Vagina (tissue), 2 donors: ENCODE data around the gene TAOK2.

ENCODE experiments used
- CTCF ChIP-seq, 3 experiments: fragments of 450-650 bp in 2 of 3; fragments of 200-600 bp in 1 of 3; sonication (generic) in 1 of 3; IDR thresholded peaks; one replicate each; pipeline ENCODE4 v1.5.1; 2017 to 2019; ENCODE audit warnings: antibody characterized with exemption in 3 of 3, mild to moderate bottlenecking in 2 of 3, moderate library complexity in 2 of 3
- POLR2A ChIP-seq, 2 donors: fragments of 450-650 bp; IDR thresholded peaks; one replicate each; pipeline ENCODE4 v1.6.1; 2017; ENCODE audit warnings: antibody characterized with exemption in 2 of 2, mild to moderate bottlenecking in 2 of 2, moderate library complexity in 2 of 2

GRCh38 chr16:29975811-29976511, 2.3 kb downstream of the TAOK2 start:
- no peak for TF ChIP-seq CTCF (IDR thresholded peaks at IDR 0.05)
- TF ChIP-seq POLR2A (IDR thresholded peaks at IDR 0.05): no peak
